A549 (cell line): ENCODE results near the gene FADS1.

Experiments used
- CEBPB ChIP-seq, 2 experiments: fragments of >200 bp in 1 of 2; sonication (Bioruptor Twin) in 1 of 2; formaldehyde crosslinking in 1 of 2; IDR thresholded peaks; 2 replicates each; pipeline ENCODE4 v1.6.1; 2012 to 2016
- CHD2 ChIP-seq: fragments of 150-350 bp; IDR thresholded peaks from 2 replicates; pipeline ENCODE4 v1.6.1; 2014; ENCODE audit warnings: low read length; ENCODE audit not compliant: partially characterized antibody
- CTCF ChIP-seq: fragments of >200 bp; sonication (Bioruptor Twin); formaldehyde crosslinking; IDR thresholded peaks from 3 replicates; pipeline ENCODE4 v1.5.1; 2016
- EP300 ChIP-seq, 2 experiments: fragments of >200 bp; sonication (Bioruptor Twin); formaldehyde crosslinking; IDR thresholded peaks; 2 replicates in 1 of 2; 3 replicates in 1 of 2; pipeline ENCODE4 v1.6.1; 2016 to 2017
- JUN ChIP-seq, 2 experiments: fragments of >200 bp; sonication (Bioruptor Twin); formaldehyde crosslinking; IDR thresholded peaks; 2 replicates in 1 of 2; 3 replicates in 1 of 2; pipeline ENCODE4 v1.6.1; 2016 to 2017
- MYC ChIP-seq: IDR thresholded peaks from 2 replicates; pipeline ENCODE4 v1.6.1; 2012; ENCODE audit warnings: mild to moderate bottlenecking, inconsistent platforms, low read length, improper control_type of control experiment, borderline replicate concordance
- POLR2A ChIP-seq: IDR thresholded peaks from 2 replicates; pipeline ENCODE4 v1.6.1; 2012; ENCODE audit warnings: mild to moderate bottlenecking, low read length
- RAD21 ChIP-seq, 2 experiments: fragments of >200 bp in 1 of 2; sonication (Bioruptor Twin) in 1 of 2; formaldehyde crosslinking in 1 of 2; IDR thresholded peaks in 1 of 2; conservative IDR thresholded peaks in 1 of 2; 2 replicates in 1 of 2; 3 replicates in 1 of 2; pipeline ENCODE4 v1.6.1; 2012 to 2018; ENCODE audit warnings: inconsistent platforms in 1 of 2
- RCOR1 ChIP-seq: fragments of 150-350 bp; IDR thresholded peaks from 2 replicates; pipeline ENCODE4 v1.6.1; 2014; ENCODE audit warnings: antibody characterized with exemption, low read length, low read depth
- RFX5 ChIP-seq: fragments of 450-650 bp; IDR thresholded peaks from 2 replicates; pipeline ENCODE4 v1.7.1; 2014; ENCODE audit warnings: antibody characterized with exemption, mild to moderate bottlenecking, moderate library complexity
- TF ChIP-seq, protein P1 (sequence below): fragments of 250-450 bp; sonication (Bioruptor Pico); IDR thresholded peaks from 2 replicates; pipeline ENCODE4 v1.5.0; 2020; ENCODE audit warnings: low read depth, mild to moderate bottlenecking, moderate library complexity
- TF ChIP-seq, protein P2 (sequence below): IDR thresholded peaks from 2 replicates; pipeline ENCODE4 v1.6.1; 2012
- TF ChIP-seq, protein P3 (sequence below): fragments of 150-350 bp; IDR thresholded peaks from 2 replicates; pipeline ENCODE4 v1.6.1; 2014; ENCODE audit warnings: low read depth, mild to moderate bottlenecking, low read length
- TF ChIP-seq, protein P4 (sequence below): fragments of 450-650 bp; IDR thresholded peaks from 2 replicates; pipeline ENCODE4 v1.6.1; 2014; ENCODE audit warnings: antibody characterized with exemption

- TF ChIP-seq, protein P1, sequence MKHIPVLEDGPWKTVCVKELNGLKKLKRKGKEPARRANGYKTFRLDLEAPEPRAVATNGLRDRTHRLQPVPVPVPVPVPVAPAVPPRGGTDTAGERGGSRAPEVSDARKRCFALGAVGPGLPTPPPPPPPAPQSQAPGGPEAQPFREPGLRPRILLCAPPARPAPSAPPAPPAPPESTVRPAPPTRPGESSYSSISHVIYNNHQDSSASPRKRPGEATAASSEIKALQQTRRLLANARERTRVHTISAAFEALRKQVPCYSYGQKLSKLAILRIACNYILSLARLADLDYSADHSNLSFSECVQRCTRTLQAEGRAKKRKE (CRISPR knock-in tag): peak; percentile 80
- peak; percentile 98 for TF ChIP-seq POLR2A
- TF ChIP-seq, protein P2, sequence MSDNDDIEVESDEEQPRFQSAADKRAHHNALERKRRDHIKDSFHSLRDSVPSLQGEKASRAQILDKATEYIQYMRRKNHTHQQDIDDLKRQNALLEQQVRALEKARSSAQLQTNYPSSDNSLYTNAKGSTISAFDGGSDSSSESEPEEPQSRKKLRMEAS: peak; percentile 85
- TF ChIP-seq, protein P3, sequence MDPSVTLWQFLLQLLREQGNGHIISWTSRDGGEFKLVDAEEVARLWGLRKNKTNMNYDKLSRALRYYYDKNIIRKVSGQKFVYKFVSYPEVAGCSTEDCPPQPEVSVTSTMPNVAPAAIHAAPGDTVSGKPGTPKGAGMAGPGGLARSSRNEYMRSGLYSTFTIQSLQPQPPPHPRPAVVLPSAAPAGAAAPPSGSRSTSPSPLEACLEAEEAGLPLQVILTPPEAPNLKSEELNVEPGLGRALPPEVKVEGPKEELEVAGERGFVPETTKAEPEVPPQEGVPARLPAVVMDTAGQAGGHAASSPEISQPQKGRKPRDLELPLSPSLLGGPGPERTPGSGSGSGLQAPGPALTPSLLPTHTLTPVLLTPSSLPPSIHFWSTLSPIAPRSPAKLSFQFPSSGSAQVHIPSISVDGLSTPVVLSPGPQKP: no peak
- TF ChIP-seq RAD21 (conservative IDR thresholded peaks at IDR 0.05 in 1 of 2, IDR thresholded peaks at IDR 0.05 in 1 of 2): peak; percentile 26 to 29; a peak in 2 of 5 replicates
- no peak for TF ChIP-seq MYC
- peak; percentile 8; the same call in 1 of the 3 replicates for TF ChIP-seq CTCF
- no peak for TF ChIP-seq RCOR1
- peak in 1 of 2 experiments; percentile 46; a peak in 1 of 5 replicates for TF ChIP-seq EP300 (IDR thresholded peaks at IDR 0.05)
- peak; percentile 59 to 85; a peak in 4 of 5 replicates for TF ChIP-seq JUN (IDR thresholded peaks at IDR 0.05)
- TF ChIP-seq CEBPB (IDR thresholded peaks at IDR 0.05): no peak
- TF ChIP-seq, protein P4, sequence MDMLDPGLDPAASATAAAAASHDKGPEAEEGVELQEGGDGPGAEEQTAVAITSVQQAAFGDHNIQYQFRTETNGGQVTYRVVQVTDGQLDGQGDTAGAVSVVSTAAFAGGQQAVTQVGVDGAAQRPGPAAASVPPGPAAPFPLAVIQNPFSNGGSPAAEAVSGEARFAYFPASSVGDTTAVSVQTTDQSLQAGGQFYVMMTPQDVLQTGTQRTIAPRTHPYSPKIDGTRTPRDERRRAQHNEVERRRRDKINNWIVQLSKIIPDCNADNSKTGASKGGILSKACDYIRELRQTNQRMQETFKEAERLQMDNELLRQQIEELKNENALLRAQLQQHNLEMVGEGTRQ: no peak
- no peak for TF ChIP-seq RFX5
- TF ChIP-seq CHD2: no peak
Measured at GRCh38 chr11:61827571-61828378, 11.0 kb upstream of the FADS1 start, which contains the start of gene FADS2.
